ENCODE measurements around the gene UNC13A. TPM values are rescaled to one million over a fixed set of nuclear protein-coding genes. Genes with fewer than 3 reads are reported as not detected.

The UNC13A gene
- polyA plus RNA-seq, 10 donors, result 0.04 to 0.36 (median 0.15) TPM

DNA sequence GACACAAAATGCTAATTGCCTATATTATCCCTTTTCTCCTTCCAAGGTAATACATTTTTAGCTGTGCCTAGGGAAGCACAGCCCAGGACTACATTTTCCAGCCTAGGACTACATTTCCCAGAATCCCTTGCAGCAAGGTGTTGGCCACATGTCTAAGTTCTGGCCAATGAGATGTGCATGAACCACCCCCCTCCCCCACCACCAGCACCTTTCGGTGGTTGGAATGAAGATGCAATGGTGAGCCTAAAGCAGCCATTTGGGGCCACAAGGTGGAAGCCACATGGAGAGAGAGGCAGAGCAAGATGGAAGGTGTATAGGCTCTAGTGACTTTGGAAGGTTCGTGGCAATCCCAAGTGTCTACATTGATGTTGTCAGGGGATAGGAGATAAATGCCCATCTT lies 16.2 kb downstream of the UNC13A start:
- no peak for DNase-seq

DNA sequence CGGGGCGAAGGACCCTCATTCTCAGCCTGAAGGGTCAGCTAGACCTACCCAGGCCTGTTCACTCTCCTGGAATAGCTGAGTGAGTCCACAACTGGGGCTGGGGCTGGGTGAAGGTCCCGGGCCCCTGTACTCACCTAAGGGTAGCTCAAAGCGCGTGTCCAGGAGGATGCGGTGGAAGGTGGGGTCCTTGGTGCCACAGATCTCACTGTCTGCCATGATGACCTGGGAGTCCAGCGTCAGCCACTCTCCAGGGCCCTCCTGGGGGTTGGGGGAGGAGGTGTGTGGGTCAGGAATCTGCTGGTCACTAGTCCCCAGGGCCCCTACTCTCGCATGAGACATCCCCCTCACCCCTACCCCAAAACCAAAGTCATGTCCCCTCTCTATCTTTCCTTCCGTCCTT lies 18.7 kb downstream of the UNC13A start:
- no peak for DNase-seq

DNA sequence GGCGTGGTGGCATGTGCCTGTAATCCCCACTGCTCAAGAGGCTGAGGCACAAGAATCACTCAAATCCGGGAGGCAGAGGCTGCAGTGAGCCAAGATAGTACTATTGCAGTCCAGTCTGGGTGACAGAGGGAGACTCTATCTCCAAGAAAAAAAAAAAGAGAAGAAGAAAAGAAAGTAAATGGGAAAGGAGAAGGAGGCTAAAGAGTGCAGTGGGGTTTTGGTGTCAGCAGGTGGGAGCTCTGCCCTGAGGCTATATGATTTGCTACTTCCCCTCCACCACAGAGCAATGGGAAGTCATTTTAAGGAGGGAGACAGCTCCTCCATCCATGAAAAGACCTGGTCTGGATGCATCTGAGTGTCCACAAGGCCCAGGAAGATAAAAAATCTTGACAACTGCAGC lies 23.1 kb downstream of the UNC13A start:
- no peak for DNase-seq

DNA sequence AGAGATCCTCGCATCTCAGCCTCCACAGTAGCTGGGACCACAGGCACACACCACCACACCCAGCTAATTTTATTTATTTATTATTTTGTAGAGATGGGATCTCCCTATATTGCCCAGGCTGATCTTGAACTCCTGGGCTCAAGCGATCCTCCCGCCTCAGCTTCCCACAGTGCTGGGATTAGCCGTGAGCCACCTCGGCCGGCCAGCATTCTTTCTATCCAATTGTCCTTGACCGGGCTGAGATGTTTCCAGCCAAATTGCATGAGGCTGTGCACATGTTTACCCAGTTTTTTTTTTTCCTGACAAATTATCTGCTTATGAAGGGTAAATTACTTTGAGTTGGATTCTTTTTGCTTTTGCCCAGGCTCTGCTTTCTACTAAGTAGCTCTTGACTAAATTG lies 28.2 kb downstream of the UNC13A start:
- DNase-seq, result no peak

DNA sequence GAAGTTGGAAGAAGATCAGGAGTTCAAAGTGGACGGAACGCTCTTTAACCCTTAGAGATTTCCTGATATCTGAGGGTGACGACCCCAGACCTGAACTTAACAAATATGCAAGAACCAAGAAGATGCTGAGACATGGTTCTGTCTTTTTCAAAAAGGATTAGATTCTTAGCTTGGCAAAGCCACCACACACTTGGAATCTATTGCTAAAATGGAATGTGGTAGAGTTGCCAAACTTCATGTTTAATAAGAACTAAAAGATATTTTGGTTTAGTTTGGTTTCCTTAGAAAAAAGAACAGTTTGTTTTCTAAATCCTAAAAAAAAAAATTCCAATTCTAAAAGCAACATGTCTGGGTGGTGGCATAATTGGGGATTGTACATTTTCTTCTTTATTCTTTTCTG lies 29.5 kb downstream of the UNC13A start:
- no peak for DNase-seq

DNA sequence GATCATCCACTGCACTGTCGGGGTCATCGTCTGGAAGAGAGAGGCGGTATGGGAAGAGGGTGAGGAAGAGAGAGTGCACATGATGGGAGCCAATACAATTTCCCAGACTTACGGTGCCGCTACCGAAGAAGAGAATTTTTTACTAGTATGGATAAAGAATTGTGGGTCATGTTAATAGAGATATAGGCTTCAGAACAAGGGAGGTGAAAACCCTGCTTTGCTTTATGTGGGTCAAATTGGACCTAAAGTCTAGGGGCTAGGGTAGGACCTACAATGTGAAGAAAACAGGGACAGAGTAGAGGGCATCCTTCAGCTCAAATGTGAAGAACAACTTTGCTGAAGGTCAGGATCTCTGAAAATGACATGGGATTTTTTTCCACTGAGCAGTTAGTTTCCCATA lies 29.9 kb downstream of the UNC13A start:
- no peak for DNase-seq

DNA sequence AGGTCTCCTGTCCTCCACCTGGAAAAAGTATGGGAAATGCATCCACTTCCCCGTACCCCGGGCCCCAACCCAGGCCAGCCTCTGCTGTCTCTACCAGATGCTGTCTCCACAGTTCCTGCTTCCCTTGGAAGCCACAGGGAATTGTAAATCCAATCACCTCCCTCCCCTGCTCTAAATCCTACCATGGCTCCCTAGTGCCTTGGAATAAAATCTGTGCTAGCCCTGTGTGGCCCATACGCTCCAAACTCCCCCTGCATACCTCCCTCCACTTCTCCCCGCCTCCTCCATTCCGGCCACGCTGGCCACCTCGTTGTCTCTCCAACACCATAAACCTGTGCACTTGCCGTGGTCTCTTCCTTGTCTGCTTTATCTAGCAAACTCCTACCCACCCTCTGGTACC lies 31.2 kb downstream of the UNC13A start:
- no peak for DNase-seq

DNA sequence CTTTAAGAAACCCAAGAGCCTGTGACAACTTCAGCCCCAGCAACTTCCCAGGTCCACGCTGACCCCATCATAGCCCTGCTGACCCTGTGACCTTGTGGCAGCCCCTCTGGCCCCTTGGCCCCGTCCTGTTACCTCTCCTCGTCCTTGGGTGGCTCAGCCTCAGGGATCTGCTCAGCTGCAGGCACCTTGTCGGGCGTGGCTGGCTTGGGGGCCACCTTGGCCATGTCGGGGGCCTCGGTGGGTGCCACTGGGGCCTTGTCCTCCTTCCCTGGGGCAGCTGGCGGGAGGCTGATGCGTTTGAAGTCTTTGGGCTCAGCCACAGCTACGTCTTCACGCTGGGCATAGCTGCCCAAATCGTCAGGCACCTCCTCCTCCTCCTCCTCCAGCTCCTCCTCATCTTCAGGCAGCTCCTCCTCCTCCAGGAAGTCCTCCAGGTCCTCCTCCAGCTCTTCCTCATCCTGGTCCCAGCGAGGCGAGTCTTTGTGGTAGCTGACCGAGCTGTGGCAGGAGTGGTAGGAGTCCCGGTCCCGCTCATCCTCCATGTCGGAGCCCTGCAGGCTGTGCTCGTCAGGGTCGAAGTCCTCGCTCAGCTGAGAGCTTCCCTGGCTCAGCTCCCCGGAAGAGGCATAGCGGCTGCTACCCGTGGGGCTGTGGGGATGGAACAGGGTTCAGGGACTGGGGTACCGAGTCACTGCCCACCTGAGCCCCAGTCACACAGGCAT lies 32.2 kb downstream of the UNC13A start:
- DNase-seq, result no peak

DNA sequence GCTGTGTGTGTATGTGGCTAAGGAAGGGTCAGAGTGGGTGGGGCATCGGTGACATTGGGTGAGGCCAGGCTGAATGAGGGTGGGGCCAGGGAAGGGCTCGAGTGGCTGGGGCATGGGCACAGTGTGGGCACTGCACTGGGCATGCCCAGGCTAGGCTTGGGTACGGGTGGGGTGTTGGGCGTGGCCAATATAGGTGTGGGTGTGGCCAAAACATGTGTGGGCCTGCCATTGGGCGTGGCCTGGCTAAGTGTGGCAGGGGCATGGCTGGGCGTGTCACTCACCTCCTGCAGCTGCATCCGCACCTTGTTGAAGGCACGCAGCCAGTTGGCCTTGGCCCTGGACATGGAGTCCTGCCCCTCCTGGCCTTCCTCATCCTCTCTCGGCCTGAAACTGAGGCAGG lies 33.2 kb downstream of the UNC13A start:
- DNase-seq, result no peak

DNA sequence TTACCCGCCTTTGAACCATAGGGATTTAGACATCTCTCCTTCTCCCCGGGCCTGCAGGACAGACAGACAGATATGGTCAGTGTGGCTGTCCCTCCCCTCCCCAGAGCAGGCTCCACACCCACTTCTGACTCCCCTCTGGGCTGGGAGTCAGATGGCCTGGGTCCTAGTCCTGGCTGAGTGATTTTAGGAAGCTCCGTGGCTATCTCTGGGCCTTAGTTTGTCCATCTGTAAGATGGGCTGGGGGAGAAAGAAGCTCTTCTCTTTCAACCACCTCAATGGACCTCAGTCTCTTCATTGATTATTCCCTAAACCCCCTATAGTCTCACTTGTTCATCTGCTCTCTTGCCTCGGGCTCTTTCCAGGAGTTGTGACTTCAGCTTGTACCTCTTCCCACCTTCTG lies 35.5 kb downstream of the UNC13A start:
- DNase-seq, result no peak

DNA sequence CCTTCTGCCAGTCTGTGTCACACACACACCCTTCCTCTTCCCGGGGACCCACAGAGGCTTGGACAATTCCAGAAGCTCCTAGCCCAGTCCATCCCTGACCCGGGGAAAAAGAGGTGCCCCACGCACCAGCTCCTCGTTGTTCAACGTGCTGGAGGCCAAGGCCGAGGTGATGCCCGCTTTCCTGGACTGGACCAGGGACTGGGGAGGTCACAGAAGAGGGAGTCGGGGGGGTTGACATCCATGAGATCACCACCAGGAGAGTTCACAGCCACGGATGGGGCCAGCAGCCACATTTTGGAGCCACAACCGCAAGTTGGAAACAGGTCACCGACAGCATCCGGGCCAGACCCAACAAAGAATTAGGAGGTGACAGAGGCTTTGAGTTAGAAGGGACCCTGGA lies 39.4 kb downstream of the UNC13A start:
- DNase-seq, result no peak

DNA sequence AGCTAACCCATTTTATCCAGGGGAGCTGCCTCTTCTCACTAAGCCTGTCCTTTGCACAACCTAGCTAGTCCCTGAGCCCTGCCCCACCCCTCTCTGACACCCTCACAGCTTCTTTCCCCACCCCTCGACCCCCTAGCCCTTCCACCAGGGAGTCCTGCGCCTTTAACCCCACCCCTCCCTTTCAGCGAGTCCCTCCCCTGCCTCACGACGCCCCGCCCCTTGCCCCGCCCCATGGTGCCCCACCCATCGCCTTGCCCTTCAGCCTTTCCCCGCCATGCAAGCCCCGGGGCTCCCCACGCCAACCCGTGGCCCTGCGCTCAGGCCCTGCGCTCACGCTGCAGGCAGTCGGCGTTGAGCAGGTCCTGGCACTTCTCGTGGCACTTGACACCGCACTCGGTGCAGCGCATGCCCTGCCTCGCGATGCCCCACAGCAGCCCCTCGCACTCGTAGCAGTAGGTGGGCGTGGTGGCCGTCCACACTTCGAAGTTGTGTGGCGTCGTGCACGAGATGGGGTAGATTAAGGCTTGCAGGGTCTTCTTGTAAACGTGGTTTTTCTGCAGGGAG lies 40.0 kb downstream of the UNC13A start:
- no peak for DNase-seq

DNA sequence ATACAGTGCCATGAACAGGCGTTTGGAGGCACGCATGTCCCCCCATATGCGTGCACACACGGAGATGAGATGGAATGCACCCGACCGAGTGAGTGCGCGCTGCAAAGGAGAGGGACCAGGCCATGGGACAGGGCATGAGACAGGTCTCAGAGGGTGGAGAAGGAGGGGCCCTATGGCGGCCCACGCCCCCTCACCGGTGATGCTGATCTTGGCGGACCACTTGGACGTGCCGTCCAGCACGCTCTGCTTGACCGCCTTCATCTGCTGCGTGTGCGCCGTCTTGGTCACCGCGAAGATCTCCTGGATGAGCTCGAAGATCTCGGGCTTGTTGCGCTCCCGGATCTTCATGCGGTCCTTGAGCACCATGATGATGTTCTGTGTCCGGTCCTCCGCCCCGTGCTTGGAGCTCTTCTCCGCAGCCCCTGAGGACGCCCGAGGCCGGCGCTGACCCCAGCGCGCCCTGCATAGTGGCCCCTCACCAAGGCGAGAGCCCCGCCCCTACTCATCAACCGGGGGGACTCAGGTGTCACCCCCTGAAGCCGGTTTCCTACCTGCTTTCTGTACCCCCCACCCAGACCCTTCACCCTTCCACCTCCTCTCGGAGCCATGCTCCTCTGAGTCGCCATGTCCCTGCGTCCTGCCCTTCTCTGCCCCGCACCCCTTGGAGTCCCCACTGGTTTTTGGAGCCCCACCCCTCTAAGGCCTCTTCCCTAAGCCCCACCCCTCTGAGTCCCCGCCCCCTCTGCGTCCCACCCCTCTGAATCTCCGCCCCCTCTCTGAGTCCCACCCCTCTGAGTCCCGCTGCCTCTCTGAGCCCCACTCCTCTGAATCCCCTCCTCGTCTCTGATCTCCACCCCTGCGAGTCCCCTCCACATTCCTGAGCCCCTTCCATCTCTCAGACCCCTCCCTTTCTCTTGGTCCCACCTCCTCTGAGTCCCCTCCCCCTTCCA lies 40.8 kb downstream of the UNC13A start:
- no peak for DNase-seq

DNA sequence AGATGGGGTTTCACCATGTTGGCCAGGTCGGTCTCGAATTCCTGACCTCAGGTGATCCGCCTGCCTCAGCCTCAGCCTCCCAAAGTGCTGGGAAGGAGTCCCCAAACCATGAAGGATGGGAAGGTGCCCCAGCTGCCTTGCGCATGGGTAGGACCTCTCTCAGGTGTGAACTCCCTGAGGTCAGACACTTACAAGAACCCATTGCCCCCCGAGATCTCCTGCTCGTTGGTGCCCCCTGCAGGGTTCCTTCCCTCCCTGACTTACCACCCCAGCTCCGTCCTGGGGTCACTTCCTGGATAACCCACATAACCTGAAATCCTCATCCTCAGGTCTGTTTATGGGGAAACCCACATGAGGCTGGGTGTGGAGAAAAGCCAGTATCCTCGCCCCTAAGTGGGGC lies 41.7 kb downstream of the UNC13A start:
- no peak for DNase-seq

DNA sequence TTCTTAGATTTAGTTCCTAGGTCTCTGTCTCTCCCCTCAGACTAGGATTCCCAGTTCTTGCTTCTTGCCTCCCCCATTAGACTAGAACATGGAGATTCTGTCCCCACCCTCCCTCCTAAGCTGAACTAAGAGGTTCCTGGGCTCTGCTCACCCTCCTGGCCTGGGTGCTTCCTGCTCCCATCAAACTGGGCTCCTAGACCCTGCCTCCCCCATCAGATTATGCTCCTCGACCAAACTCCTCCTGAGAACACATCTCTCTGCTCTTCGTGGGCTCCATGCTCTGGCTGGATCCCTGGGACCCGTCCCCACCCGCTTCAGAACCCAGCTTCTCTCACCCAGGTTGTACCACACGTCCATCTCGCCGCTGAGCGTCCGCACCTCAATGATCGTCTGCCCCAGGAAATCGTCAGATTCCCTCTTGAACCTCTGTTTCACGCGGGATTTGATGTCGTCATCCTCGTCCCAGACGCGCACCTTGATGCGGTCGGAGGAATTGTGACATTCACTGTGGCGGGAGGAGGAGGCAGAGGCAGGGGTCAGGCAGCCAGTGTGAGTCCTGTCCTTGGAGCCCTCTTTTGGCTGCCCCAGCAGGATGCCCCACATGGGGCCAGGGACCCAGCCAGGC lies 42.7 kb downstream of the UNC13A start:
- DNase-seq, result no peak

DNA sequence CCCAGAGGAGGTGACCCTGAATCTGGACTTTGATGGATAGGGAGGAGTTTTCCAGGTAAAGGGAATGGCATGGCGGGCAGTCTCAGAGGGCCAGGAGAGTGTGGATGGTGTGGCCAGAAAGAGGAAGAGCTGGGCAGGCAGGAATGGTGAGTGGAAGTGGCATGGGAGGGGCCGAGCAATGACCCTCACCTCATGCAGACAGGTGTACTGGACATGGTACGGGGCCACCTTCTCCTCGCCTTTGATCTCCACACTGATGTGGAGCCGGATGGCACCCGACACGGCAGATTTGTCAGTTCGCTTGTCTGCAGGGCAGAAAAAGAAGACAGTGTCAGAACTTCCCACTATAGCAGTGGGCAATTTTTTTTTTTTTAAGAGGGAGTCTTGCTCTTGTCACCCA lies 45.5 kb downstream of the UNC13A start:
- DNase-seq, result no peak

DNA sequence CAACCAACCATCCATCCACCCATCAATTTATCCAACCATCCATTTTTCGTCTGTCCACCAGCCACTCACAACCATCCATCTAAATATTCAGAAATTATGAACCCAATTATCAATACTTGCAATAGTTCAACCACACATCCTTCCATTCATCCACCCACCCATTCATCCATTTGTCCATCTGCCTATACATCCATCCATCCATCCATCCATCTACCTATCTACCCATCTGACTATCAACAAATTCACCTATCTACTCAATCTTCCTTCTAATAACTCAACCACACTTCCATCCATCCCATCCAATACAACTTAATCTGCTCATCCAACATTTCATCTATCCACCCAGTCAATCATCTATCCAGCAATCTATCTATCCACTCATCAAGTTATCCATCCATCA lies 46.3 kb downstream of the UNC13A start:
- DNase-seq, result no peak

DNA sequence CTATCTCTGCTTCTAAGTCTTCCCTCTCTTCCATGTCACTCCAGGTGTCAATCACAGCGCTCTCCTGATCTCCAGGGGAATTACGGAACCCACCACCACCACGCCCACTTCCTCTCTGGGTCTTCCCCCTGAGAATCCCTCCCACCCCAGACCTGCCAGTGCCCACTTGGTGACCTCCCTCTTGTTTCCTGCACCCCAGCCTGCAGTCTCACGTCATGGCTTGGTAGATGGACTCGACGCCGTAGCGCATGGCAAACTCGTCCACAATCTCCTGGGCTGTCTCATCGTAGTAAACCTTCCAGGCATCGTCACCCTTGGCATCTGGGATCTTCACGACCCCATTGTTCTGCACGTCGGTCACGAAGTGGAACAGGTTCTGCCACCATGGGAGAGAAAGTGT lies 47.0 kb downstream of the UNC13A start:
- no peak for DNase-seq

DNA sequence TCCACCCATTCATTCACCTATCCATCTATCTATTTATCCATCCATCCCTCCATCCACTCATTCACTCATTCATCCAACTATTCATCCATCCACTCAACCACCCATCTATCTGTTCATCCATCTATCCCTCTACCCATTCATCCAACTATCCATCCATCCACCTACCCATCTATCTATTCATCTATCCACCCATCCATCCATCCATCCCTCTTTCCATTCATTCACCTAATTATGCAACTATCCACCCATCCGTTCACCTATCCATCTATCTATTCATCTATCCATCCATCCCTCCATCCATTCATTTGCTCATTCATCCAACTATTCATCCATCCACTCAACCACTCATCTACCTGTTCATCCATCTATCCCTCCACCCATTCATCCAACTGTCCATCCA lies 54.5 kb downstream of the UNC13A start:
- DNase-seq, result no peak

DNA sequence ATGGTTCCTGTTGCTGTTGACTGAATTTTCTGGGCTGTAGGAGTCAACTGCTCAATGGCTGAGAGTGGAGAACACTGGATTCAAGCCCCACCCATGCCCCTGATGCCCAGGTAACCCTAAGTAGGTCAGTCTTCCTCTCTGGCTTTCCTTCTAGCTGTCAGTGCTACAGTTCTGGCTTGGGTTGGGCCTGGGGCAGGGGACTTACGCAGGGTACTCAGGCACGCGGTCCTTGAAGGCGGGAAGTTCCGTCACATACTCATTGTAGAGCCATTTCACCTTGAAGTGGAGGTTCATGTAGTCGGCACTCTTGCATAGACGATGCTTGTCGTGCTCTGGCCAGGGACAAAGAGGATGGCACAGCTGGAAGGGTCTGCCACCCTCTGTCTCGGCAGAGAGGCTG lies 55.6 kb downstream of the UNC13A start:
- DNase-seq, result no peak

DNA sequence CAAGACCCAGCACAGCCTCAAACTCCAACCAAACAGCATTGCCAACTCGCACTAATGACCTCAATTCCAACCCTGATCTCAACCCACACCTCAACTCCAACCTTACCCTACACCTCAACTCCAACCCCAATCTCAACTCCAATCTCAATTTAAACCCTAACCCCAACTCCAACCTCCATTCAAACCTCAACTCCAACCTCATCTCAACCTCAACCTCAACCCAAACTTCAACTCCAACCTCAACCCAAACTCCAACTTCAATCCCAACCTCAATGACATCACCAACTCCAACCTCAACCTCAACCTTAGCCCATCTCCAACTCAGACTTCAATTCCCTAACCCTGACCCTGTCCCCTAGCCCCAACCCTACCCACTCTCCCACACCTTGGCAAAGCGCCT lies 58.4 kb downstream of the UNC13A start:
- no peak for DNase-seq

DNA sequence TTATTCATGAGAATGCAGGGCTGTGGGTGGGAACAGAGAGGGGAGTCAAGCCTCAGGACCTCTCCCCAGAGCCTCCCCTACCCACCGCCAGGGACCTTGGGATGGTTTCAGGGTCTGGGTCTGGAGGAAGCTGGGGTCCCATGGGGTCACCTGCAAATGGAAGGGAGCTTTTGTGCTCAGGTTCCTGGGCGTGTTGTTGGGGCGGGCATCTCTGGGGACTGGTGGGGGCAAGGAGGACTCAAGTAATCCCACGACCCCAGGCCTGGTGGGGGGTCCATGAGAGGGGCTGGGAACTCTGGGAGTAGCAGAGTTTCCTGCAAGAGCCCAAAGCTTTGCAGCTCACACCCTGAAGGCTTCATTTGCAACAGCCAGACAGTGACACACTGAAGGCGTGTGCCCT lies 60.2 kb downstream of the UNC13A start:
- no peak for DNase-seq

DNA sequence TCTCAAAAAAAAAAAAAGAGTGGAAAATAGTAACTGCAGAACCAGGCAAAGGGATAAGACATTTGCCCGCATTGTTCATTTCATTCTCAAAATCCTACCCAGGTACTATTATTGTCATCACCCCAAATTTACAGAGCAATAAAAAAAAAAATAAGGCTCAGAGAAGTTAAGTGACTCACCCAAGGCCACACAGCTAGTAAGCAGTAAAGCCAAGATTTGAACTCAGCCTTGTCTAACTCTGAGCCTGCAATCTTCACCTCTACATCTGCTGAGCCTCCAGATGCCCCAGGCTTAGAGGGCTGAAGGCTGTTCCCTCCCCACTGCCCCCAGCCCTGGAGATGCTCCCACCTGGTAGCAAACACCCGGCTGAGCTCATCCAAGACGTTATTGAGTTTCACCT lies 61.0 kb downstream of the UNC13A start:
- no peak for DNase-seq

All from muscle of back (tissue), 11 donors.